HEK293 (cell line): ENCODE results near the gene UNC5B.

Experiments
- CTCF ChIA-PET: fragments of 350-600 bp; formaldehyde crosslinking; extraction: SDS; loops from one replicate; lab custom pipeline; 2021; ENCODE audit warnings: antibody characterized with exemption; lab: Yijun Ruan, JAX
- POLR2A ChIA-PET: fragments of 300-600 bp; formaldehyde crosslinking; extraction: SDS; loops from one replicate; lab custom pipeline; 2020; ENCODE audit warnings: antibody characterized with exemption, inconsistent platforms; lab: Yijun Ruan, JAX
- H3K27ac ChIP-seq: fragments of 200-500 bp; sonication (Bioruptor generic); 2 replicates; pipeline ENCODE4 v1.5.1; 2014; ENCODE audit warnings: low read depth, low read length, control low read depth, inconsistent platforms; ENCODE audit errors: extremely low read depth
- H3K36me3 ChIP-seq, 2 experiments: fragments of 200-500 bp in 1 of 2; sonication (Bioruptor generic) in 1 of 2; 1 replicate in 1 of 2; 2 replicates in 1 of 2; pipeline ENCODE4 v1.5.1; 2014 to 2017; ENCODE audit warnings: inconsistent platforms in 2 of 2, low read length in 2 of 2; ENCODE audit not compliant: control insufficient read depth in 2 of 2, insufficient read depth in 1 of 2
- H3K4me1 ChIP-seq: fragments of 200-500 bp; sonication (Bioruptor generic); 2 replicates; pipeline ENCODE4 v1.5.1; 2014; ENCODE audit warnings: mild to moderate bottlenecking, low read length, inconsistent platforms; ENCODE audit not compliant: control insufficient read depth, insufficient read depth
- H3K4me3 ChIP-seq: 2 replicates; pipeline ENCODE4 v1.5.1; 2011; ENCODE audit warnings: low read depth, mild to moderate bottlenecking, control low read depth, low read length, moderate library complexity
- H3K9me3 ChIP-seq: fragments of 200-500 bp; sonication (Bioruptor generic); 2 replicates; pipeline ENCODE4 v1.5.1; 2014; ENCODE audit warnings: low read depth, low read length, inconsistent platforms; ENCODE audit not compliant: control insufficient read depth, insufficient read depth
- EGR2 ChIP-seq: fragments of 450-650 bp; formaldehyde crosslinking; IDR thresholded peaks from 2 replicates; pipeline ENCODE4 v1.5.1; 2016; ENCODE audit warnings: low read depth, missing biosample characterization, missing genetic modification characterization
- GFI1B ChIP-seq: fragments of 450-650 bp; formaldehyde crosslinking; IDR thresholded peaks from 2 replicates; pipeline ENCODE4 v1.5.1; 2016; ENCODE audit warnings: missing biosample characterization, missing genetic modification characterization
- KLF10 ChIP-seq: fragments of 450-650 bp; IDR thresholded peaks from 2 replicates; pipeline ENCODE4 v1.5.1; 2018; ENCODE audit warnings: missing biosample characterization, mild to moderate bottlenecking, missing genetic modification characterization
- SALL2 ChIP-seq: fragments of 450-650 bp; formaldehyde crosslinking; IDR thresholded peaks from 2 replicates; pipeline ENCODE4 v1.5.0; 2017; ENCODE audit warnings: missing biosample characterization, mild to moderate bottlenecking, missing genetic modification characterization, borderline replicate concordance
- SCRT1 ChIP-seq: fragments of 450-650 bp; formaldehyde crosslinking; IDR thresholded peaks from 2 replicates; pipeline ENCODE4 v1.5.1; 2016; ENCODE audit warnings: missing biosample characterization, missing genetic modification characterization, borderline replicate concordance
- SCRT2 ChIP-seq: fragments of 450-650 bp; formaldehyde crosslinking; IDR thresholded peaks from 2 replicates; pipeline ENCODE4 v1.5.1; 2016; ENCODE audit warnings: missing biosample characterization, missing genetic modification characterization
- SETDB1 ChIP-seq: IDR thresholded peaks from one replicate; pipeline ENCODE4 v1.6.1; 2017; ENCODE audit warnings: mild to moderate bottlenecking, low read length, moderate library complexity, mixed read lengths; ENCODE audit not compliant: insufficient read length
- ZNF121 ChIP-seq: fragments of 450-650 bp; formaldehyde crosslinking; IDR thresholded peaks from 2 replicates; pipeline ENCODE4 v1.5.1; 2016; ENCODE audit warnings: missing biosample characterization, missing genetic modification characterization
- ZNF138 ChIP-seq: fragments of 450-650 bp; formaldehyde crosslinking; IDR thresholded peaks from 2 replicates; pipeline ENCODE4 v1.5.1; 2016; ENCODE audit warnings: missing biosample characterization, missing genetic modification characterization, borderline replicate concordance
- ZNF140 ChIP-seq: fragments of 450-650 bp; formaldehyde crosslinking; IDR thresholded peaks from 2 replicates; pipeline ENCODE4 v1.5.1; 2016; ENCODE audit warnings: missing biosample characterization, missing genetic modification characterization
- ZNF157 ChIP-seq: fragments of 450-650 bp; formaldehyde crosslinking; IDR thresholded peaks from 2 replicates; pipeline ENCODE4 v1.5.1; 2016; ENCODE audit warnings: missing biosample characterization, missing genetic modification characterization
- ZNF175 ChIP-seq: fragments of 450-650 bp; formaldehyde crosslinking; IDR thresholded peaks from 2 replicates; pipeline ENCODE4 v1.5.1; 2016; ENCODE audit warnings: missing biosample characterization, missing genetic modification characterization
- ZNF426 ChIP-seq: fragments of 450-650 bp; formaldehyde crosslinking; IDR thresholded peaks from 2 replicates; pipeline ENCODE4 v1.5.1; 2017; ENCODE audit warnings: missing biosample characterization, missing genetic modification characterization, mild to moderate bottlenecking, inconsistent platforms, moderate library complexity
- ZNF558 ChIP-seq: fragments of 450-650 bp; formaldehyde crosslinking; IDR thresholded peaks from 2 replicates; pipeline ENCODE4 v1.5.1; 2016; ENCODE audit warnings: missing biosample characterization, missing genetic modification characterization
- ZNF596 ChIP-seq: fragments of 450-650 bp; IDR thresholded peaks from 2 replicates; pipeline ENCODE4 v1.5.0; 2018; ENCODE audit warnings: missing biosample characterization, mild to moderate bottlenecking, missing genetic modification characterization, moderate library complexity
- ZNF623 ChIP-seq: fragments of 450-650 bp; formaldehyde crosslinking; IDR thresholded peaks from 2 replicates; pipeline ENCODE4 v1.5.1; 2016; ENCODE audit warnings: missing biosample characterization, missing genetic modification characterization
- ZNF660 ChIP-seq: fragments of 450-650 bp; IDR thresholded peaks from 2 replicates; pipeline ENCODE4 v1.5.1; 2018; ENCODE audit warnings: missing biosample characterization, mild to moderate bottlenecking, missing genetic modification characterization
- ZSCAN23 ChIP-seq: fragments of 450-650 bp; formaldehyde crosslinking; IDR thresholded peaks from 2 replicates; pipeline ENCODE4 v1.5.1; 2016; ENCODE audit warnings: missing biosample characterization, missing genetic modification characterization
- TF ChIP-seq, protein P1 (sequence below): fragments of 450-650 bp; formaldehyde crosslinking; IDR thresholded peaks from 2 replicates; pipeline ENCODE4 v1.5.1; 2016; ENCODE audit warnings: missing biosample characterization, missing genetic modification characterization
- TF ChIP-seq, protein P2 (sequence below): fragments of 450-650 bp; formaldehyde crosslinking; IDR thresholded peaks from 2 replicates; pipeline ENCODE4 v1.5.1; 2016; ENCODE audit warnings: missing biosample characterization, missing genetic modification characterization
- TF ChIP-seq, protein P3 (sequence below): fragments of 450-650 bp; formaldehyde crosslinking; IDR thresholded peaks from 2 replicates; pipeline ENCODE4; 2016; ENCODE audit warnings: missing biosample characterization, missing genetic modification characterization
- TF ChIP-seq, protein P4 (sequence below): fragments of 450-650 bp; formaldehyde crosslinking; IDR thresholded peaks from 2 replicates; pipeline ENCODE4 v1.5.1; 2016; ENCODE audit warnings: missing biosample characterization, missing genetic modification characterization

UNC5B gene

DNA sequence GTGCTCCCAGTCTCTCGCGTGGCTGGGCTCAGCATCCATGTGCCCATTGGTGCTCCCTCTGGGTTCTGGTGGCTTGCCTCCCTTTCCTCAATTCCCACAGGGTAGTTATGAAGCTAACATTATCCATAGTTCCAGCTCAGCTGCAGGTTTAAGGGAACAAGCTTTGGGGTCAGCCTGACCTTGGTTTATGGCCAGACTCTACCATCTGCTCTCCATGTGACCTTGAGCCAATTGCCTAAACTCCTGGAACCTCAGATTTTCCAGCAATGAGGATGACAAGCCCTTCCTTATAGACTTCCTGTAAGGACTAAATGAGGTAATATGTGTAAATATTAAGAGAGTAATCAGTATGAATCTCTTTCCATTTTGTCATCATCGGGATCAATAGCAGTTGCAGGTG is 96.6 kb downstream of the UNC5B start:
- H3K36me3 ChIP-seq: no peaks in the 10 kb centered on the region
- TF ChIP-seq ZNF660 (tag by site-specific recombination): no peak
- H3K4me3 ChIP-seq: no peak overlapping the region
- no peaks in the 10 kb centered on the region for H3K9me3 ChIP-seq
- no peaks in the 10 kb centered on the region for H3K4me1 ChIP-seq
- CTCF ChIA-PET: interaction anchor here (0.6 to 1.9 kb wide), 4 partner anchors 178 to 1028 kb away, joined by 3 to 6 read pairs (median 3); no protein-coding TSS in a partner anchor
- H3K27ac ChIP-seq: no peak overlapping the region
- POLR2A ChIA-PET: interaction anchor here (1.0 kb wide), 1 partner anchor 49 kb away, joined by 3 read pairs; no protein-coding TSS in a partner anchor

- no peaks in the 10 kb centered on the region for H3K36me3 ChIP-seq
- TF ChIP-seq ZNF138 (tag by site-specific recombination) (no peak), KLF10 (tag by site-specific recombination) (no peak), SCRT2 (tag by site-specific recombination) (peak; percentile 83), SCRT1 (peak; percentile 45; the same call in 1 of the 2 replicates), ZNF558 (tag by site-specific recombination) (no peak)
- TF ChIP-seq, protein P1, sequence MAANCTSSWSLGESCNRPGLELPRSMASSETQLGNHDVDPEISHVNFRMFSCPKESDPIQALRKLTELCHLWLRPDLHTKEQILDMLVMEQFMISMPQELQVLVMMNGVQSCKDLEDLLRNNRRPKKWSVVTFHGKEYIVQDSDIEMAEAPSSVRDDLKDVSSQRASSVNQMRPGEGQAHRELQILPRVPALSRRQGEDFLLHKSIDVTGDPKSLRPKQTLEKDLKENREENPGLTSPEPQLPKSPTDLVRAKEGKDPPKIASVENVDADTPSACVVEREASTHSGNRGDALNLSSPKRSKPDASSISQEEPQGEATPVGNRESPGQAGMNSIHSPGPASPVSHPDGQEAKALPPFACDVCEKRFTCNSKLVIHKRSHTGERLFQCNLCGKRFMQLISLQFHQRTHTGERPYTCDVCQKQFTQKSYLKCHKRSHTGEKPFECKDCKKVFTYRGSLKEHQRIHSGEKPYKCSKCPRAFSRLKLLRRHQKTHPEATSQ (tag by site-specific recombination): no peak
- TF ChIP-seq, all 188 proteins: peak for 2
- POLR2A ChIA-PET: no interaction called here
- Histone ChIP-seq H3K4me1 (no peaks in the 10 kb centered on the region), H3K4me3 (no peak overlapping the region), H3K27ac (no peak overlapping the region), H3K9me3 (no peaks in the 10 kb centered on the region)
- CTCF ChIA-PET: interaction anchor here (0.5 to 1.1 kb wide), 7 partner anchors 10 to 399 kb away, joined by 3 to 5 read pairs (median 3); no protein-coding TSS in a partner anchor
These were observed 97.5 kb downstream of the UNC5B start for GRCh38 chr10:71309919-71310318.

- CTCF ChIA-PET: interaction anchor here (0.6 to 2.5 kb wide), 8 partner anchors 9 to 762 kb away, joined by 3 to 9 read pairs (median 4); no protein-coding TSS in a partner anchor
- H3K36me3 ChIP-seq: no peaks in the 10 kb centered on the region
- no peak overlapping the region for H3K27ac ChIP-seq
- no peaks in the 10 kb centered on the region for H3K9me3 ChIP-seq
- no peaks in the 10 kb centered on the region for H3K4me1 ChIP-seq
- no peak overlapping the region for H3K4me3 ChIP-seq
- POLR2A ChIA-PET: no interaction called here
- peak; percentile 47; the same call in 1 of the 2 replicates for TF ChIP-seq ZNF140 (tag by site-specific recombination)
- TF ChIP-seq, protein P2, sequence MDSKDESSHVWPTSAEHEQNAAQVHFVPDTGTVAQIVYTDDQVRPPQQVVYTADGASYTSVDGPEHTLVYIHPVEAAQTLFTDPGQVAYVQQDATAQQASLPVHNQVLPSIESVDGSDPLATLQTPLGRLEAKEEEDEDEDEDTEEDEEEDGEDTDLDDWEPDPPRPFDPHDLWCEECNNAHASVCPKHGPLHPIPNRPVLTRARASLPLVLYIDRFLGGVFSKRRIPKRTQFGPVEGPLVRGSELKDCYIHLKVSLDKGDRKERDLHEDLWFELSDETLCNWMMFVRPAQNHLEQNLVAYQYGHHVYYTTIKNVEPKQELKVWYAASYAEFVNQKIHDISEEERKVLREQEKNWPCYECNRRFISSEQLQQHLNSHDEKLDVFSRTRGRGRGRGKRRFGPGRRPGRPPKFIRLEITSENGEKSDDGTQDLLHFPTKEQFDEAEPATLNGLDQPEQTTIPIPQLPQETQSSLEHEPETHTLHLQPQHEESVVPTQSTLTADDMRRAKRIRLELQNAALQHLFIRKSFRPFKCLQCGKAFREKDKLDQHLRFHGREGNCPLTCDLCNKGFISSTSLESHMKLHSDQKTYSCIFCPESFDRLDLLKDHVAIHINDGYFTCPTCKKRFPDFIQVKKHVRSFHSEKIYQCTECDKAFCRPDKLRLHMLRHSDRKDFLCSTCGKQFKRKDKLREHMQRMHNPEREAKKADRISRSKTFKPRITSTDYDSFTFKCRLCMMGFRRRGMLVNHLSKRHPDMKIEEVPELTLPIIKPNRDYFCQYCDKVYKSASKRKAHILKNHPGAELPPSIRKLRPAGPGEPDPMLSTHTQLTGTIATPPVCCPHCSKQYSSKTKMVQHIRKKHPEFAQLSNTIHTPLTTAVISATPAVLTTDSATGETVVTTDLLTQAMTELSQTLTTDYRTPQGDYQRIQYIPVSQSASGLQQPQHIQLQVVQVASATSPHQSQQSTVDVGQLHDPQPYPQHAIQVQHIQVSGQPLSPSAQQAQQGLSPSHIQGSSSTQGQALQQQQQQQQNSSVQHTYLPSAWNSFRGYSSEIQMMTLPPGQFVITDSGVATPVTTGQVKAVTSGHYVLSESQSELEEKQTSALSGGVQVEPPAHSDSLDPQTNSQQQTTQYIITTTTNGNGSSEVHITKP (tag by site-specific recombination): no peak
- TF ChIP-seq, protein P3, sequence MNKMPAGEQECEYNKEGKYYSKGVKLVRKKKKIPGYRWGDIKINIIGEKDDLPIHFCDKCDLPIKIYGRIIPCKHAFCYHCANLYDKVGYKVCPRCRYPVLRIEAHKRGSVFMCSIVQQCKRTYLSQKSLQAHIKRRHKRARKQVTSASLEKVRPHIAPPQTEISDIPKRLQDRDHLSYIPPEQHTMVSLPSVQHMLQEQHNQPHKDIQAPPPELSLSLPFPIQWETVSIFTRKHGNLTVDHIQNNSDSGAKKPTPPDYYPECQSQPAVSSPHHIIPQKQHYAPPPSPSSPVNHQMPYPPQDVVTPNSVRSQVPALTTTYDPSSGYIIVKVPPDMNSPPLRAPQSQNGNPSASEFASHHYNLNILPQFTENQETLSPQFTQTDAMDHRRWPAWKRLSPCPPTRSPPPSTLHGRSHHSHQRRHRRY (tag by site-specific recombination): no peak
- no peak for TF ChIP-seq ZNF623
- no peak for TF ChIP-seq ZNF175 (tag by site-specific recombination)
- no peak for TF ChIP-seq ZSCAN23 (tag by site-specific recombination)
- TF ChIP-seq GFI1B (tag by site-specific recombination): no peak
- TF ChIP-seq ZNF157 (tag by site-specific recombination): no peak
- no peak for TF ChIP-seq SALL2 (tag by site-specific recombination)
- TF ChIP-seq, protein P1 (tag by site-specific recombination): no peak
- no peak for TF ChIP-seq KLF10 (tag by site-specific recombination)
- TF ChIP-seq ZNF426 (tag by site-specific recombination): peak; percentile 46
- no peak for TF ChIP-seq SETDB1
- TF ChIP-seq ZNF121: no peak
- no peak for TF ChIP-seq SCRT1
- TF ChIP-seq EGR2: no peak
- no peak for TF ChIP-seq ZNF596
- TF ChIP-seq, protein P4, sequence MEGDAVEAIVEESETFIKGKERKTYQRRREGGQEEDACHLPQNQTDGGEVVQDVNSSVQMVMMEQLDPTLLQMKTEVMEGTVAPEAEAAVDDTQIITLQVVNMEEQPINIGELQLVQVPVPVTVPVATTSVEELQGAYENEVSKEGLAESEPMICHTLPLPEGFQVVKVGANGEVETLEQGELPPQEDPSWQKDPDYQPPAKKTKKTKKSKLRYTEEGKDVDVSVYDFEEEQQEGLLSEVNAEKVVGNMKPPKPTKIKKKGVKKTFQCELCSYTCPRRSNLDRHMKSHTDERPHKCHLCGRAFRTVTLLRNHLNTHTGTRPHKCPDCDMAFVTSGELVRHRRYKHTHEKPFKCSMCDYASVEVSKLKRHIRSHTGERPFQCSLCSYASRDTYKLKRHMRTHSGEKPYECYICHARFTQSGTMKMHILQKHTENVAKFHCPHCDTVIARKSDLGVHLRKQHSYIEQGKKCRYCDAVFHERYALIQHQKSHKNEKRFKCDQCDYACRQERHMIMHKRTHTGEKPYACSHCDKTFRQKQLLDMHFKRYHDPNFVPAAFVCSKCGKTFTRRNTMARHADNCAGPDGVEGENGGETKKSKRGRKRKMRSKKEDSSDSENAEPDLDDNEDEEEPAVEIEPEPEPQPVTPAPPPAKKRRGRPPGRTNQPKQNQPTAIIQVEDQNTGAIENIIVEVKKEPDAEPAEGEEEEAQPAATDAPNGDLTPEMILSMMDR (tag by site-specific recombination): no peak
These were observed 99.8 kb downstream of the UNC5B start for GRCh38 chr10:71312220-71312619.
